Esophagus muscularis mucosa (tissue), 4 donors: ENCODE measurements around the gene UBL4A. TPM values are rescaled to one million over a fixed set of nuclear protein-coding genes. Genes with fewer than 3 reads are reported as not detected.

Source experiments
- DNase-seq: peaks from one replicate; pipeline ENCODE4 v3.0.0-alpha.2; 2017; ENCODE audit errors: extremely low spot score
- H3K27ac ChIP-seq, 4 donors: fragments of 200-600 bp; sonication (generic); replicated peaks in 1 of 4; 1 replicate in 3 of 4; 2 replicates in 1 of 4; pipeline ENCODE4 v1.5.1; 2016 to 2019; ENCODE audit warnings: mild to moderate bottlenecking in 1 of 4
- H3K27me3 ChIP-seq, 4 donors: fragments of 200-600 bp; sonication (generic); one replicate each; pipeline versions ENCODE4 v1.5.1 to v1.6.0; 2016 to 2019
- H3K36me3 ChIP-seq, 4 donors: fragments of 200-600 bp; sonication (generic); one replicate each; pipeline ENCODE4 v1.5.1; 2016 to 2019
- H3K4me1 ChIP-seq, 4 donors: fragments of 200-600 bp; sonication (generic); one replicate each; pipeline ENCODE4 v1.5.1; 2016 to 2019
- H3K4me3 ChIP-seq, 4 donors: fragments of 200-600 bp; sonication (generic); 1 replicate in 2 of 4; 2 replicates in 2 of 4; pipeline ENCODE4 v1.5.1; 2016 to 2019; ENCODE audit warnings: mild to moderate bottlenecking in 4 of 4, moderate library complexity in 1 of 4
- H3K9me3 ChIP-seq, 4 donors: fragments of 200-600 bp; sonication (generic); 1 replicate in 3 of 4; 2 replicates in 1 of 4; pipeline ENCODE4 v1.5.1; 2016 to 2019
- CTCF ChIP-seq, 3 experiments: fragments of 200-600 bp in 2 of 3; fragments of 450-650 bp in 1 of 3; sonication (generic) in 2 of 3; IDR thresholded peaks; one replicate each; pipeline ENCODE4 v1.5.1; 2017 to 2019; ENCODE audit warnings: antibody characterized with exemption in 3 of 3, mild to moderate bottlenecking in 2 of 3, moderate library complexity in 1 of 3
- EP300 ChIP-seq: sonication (generic); formaldehyde crosslinking; IDR thresholded peaks from one replicate; pipeline ENCODE4 v1.6.1; 2017; ENCODE audit warnings: antibody characterized with exemption
- POLR2A ChIP-seq: fragments of 450-650 bp; IDR thresholded peaks from one replicate; pipeline ENCODE4 v1.6.1; 2017; ENCODE audit warnings: antibody characterized with exemption, moderate library complexity, mild to moderate bottlenecking, low read depth
- POLR2AphosphoS5 ChIP-seq, 2 donors: sonication (generic); formaldehyde crosslinking; IDR thresholded peaks; one replicate each; pipeline ENCODE4 v1.6.1; 2017; ENCODE audit warnings: antibody characterized with exemption in 2 of 2
- WGBS: methylation state at CpG from one replicate; pipeline ENCODE4 v1.1.5; 2018; 5-methylcytosine and 5-hydroxymethylcytosine counted together
- intact Hi-C: fragments of 100-400 bp; cut with DNase I; formaldehyde crosslinking; loops from one replicate; pipeline ENCODE4 v1.15.1; 2023
- total RNA-seq, 4 donors: library from RNA; depleted of rRNA; stranded (reverse); fragments of >200 nt; gene quantifications; one replicate each; pipeline versions ENCODE4 v1.1.0 to v1.2.1, GENCODE V29; 2016

UBL4A gene
- total RNA-seq, 4 donors from 2014 or later = 41.7 to 75.8 (median 57.9) TPM

- no peak overlapping the region for H3K27ac ChIP-seq
- peaks cover 19 to 52% (median 49%) of the 10 kb centered on the region in 4 donors for H3K36me3 ChIP-seq
- no peaks in the 10 kb centered on the region for H3K27me3 ChIP-seq
- no peaks in the 10 kb centered on the region for H3K9me3 ChIP-seq
- no peak for DNase-seq
- peaks cover under 1 to 12% (median 9%) of the 10 kb centered on the region in 4 donors for H3K4me1 ChIP-seq
- intact Hi-C loops = no loop called here
- WGBS = 91% methylated on average over 17 of the region's 17 CpGs
- TF ChIP-seq EP300 (no peak), POLR2A (no peak), CTCF (IDR thresholded peaks at IDR 0.05) (no peak), POLR2AphosphoS5 (IDR thresholded peaks at IDR 0.05) (no peak)
- no peak overlapping the region for H3K4me3 ChIP-seq
These were observed 36.1 kb downstream of the UBL4A start for GRCh38 chrX:154450312-154450711.

- Histone ChIP-seq H3K36me3 (peaks cover 19 to 52% (median 49%) of the 10 kb centered on the region in 4 donors), H3K27me3 (no peaks in the 10 kb centered on the region), H3K4me3 (no peak overlapping the region), H3K4me1 (peaks cover 7 to 19% (median 16%) of the 10 kb centered on the region in 4 donors), H3K9me3 (no peaks in the 10 kb centered on the region), H3K27ac (no peak overlapping the region)
- no peak for DNase-seq
- intact Hi-C loops = no loop called here
- 86% methylated on average over 12 of the region's 18 CpGs for WGBS
- TF ChIP-seq EP300 (no peak), POLR2A (no peak), CTCF (IDR thresholded peaks at IDR 0.05) (no peak), POLR2AphosphoS5 (IDR thresholded peaks at IDR 0.05) (no peak)
These were observed 36.8 kb downstream of the UBL4A start for GRCh38 chrX:154449618-154450017.

GRCh38 chrX:154448484-154448883 is 37.9 kb downstream of the UBL4A start:
- intact Hi-C loops = no loop called here
- H3K27ac ChIP-seq = no peak overlapping the region
- H3K4me1 ChIP-seq = peaks cover 9 to 23% (median 21%) of the 10 kb centered on the region in 4 donors
- DNase-seq = no peak
- no peak overlapping the region for H3K4me3 ChIP-seq
- no peaks in the 10 kb centered on the region for H3K27me3 ChIP-seq
- peaks cover 19 to 52% (median 49%) of the 10 kb centered on the region in 4 donors for H3K36me3 ChIP-seq
- WGBS = 79% methylated on average over 11 of the region's 14 CpGs
- TF ChIP-seq CTCF (IDR thresholded peaks at IDR 0.05) (no peak), POLR2A (no peak), EP300 (no peak), POLR2AphosphoS5 (IDR thresholded peaks at IDR 0.05) (no peak)
- H3K9me3 ChIP-seq = no peaks in the 10 kb centered on the region

- H3K9me3 ChIP-seq = no peaks in the 10 kb centered on the region
- no peaks in the 10 kb centered on the region for H3K27me3 ChIP-seq
- intact Hi-C loops = no loop called here
- H3K27ac ChIP-seq = no peak overlapping the region
- H3K4me3 ChIP-seq = no peak overlapping the region
- TF ChIP-seq POLR2AphosphoS5 (IDR thresholded peaks at IDR 0.05) (no peak), CTCF (IDR thresholded peaks at IDR 0.05) (no peak), POLR2A (no peak), EP300 (no peak)
- WGBS = 86% methylated on average over 12 of the region's 12 CpGs
- H3K4me1 ChIP-seq = peaks cover 12 to 28% (median 26%) of the 10 kb centered on the region in 4 donors
- no peak for DNase-seq
- peaks cover 23 to 65% (median 63%) of the 10 kb centered on the region in 4 donors for H3K36me3 ChIP-seq
These were observed 40.0 kb downstream of the UBL4A start for GRCh38 chrX:154446430-154446829.

GRCh38 chrX:154445776-154446175 is 40.6 kb downstream of the UBL4A start:
- 90% methylated on average over 16 of the region's 16 CpGs for WGBS
- Histone ChIP-seq H3K9me3 (no peaks in the 10 kb centered on the region), H3K36me3 (peaks cover 23 to 67% (median 64%) of the 10 kb centered on the region in 4 donors), H3K4me1 (peaks cover 12 to 28% (median 26%) of the 10 kb centered on the region in 4 donors), H3K27ac (no peak overlapping the region), H3K27me3 (no peaks in the 10 kb centered on the region), H3K4me3 (no peak overlapping the region)
- DNase-seq = no peak
- TF ChIP-seq EP300 (no peak), POLR2A (no peak), CTCF (IDR thresholded peaks at IDR 0.05) (no peak), POLR2AphosphoS5 (IDR thresholded peaks at IDR 0.05) (no peak)
- intact Hi-C loops = no loop called here
